Progenitor cell of endocrine pancreas (in vitro differentiated cells): ENCODE results near the gene CSNK2A3. TPM values are rescaled to one million over a fixed set of nuclear protein-coding genes. Genes with fewer than 3 reads are reported as not detected.
A peak's percentile ranks its signal among the peaks of the same experiment; 100 is the strongest.

Experiments used
- DNase-seq: peaks from one replicate; pipeline ENCODE4 v3.0.0; 2021; ENCODE audit warnings: low spot score; ENCODE audit not compliant: unreplicated experiment
- H3K27ac Mint-ChIP-seq: 2 replicates; pipeline ENCODE4 v1.8.0; 2021; ENCODE audit warnings: mild to moderate bottlenecking, moderate library complexity, mixed read lengths
- H3K27me3 Mint-ChIP-seq: 2 replicates; pipeline ENCODE4 v1.8.0; 2021; ENCODE audit warnings: mixed read lengths
- H3K36me3 Mint-ChIP-seq: 2 replicates; pipeline ENCODE4 v1.8.0; 2022; ENCODE audit warnings: mixed read lengths; ENCODE audit not compliant: insufficient read depth
- H3K4me1 Mint-ChIP-seq: 2 replicates; pipeline ENCODE4 v1.8.0; 2021; ENCODE audit warnings: low read depth, mixed read lengths
- H3K4me3 Mint-ChIP-seq: 2 replicates; pipeline ENCODE4 v1.8.0; 2021; ENCODE audit warnings: low read depth, mild to moderate bottlenecking, moderate library complexity, mixed read lengths
- H3K9me3 Mint-ChIP-seq: 2 replicates; pipeline ENCODE4 v1.8.0; 2021; ENCODE audit warnings: low read depth, mixed read lengths
- total RNA-seq: library from RNA; stranded (reverse); gene quantifications from 2 replicates; pipeline ENCODE4 v1.2.1, GENCODE V29; 2021
- TF ChIP-seq, protein P1 (sequence below): fragments of 200-600 bp; sonication (generic); IDR thresholded peaks from one replicate; pipeline ENCODE4 v1.5.0; 2021; ENCODE audit warnings: antibody characterized with exemption, mild to moderate bottlenecking; ENCODE audit not compliant: unreplicated experiment

CSNK2A3 gene
- total RNA-seq, 1 donor from 2014 or later, result 1.3 TPM

- H3K36me3 Mint-ChIP-seq, result no peaks in the 10 kb centered on the region
- DNase-seq, result no peak
- no peak overlapping the region for H3K4me3 Mint-ChIP-seq
- H3K27ac Mint-ChIP-seq, result peak overlapping the region; percentile 68
- H3K4me1 Mint-ChIP-seq, result peaks cover 5% of the 10 kb centered on the region
- H3K27me3 Mint-ChIP-seq, result peaks cover 3% of the 10 kb centered on the region
- TF ChIP-seq, protein P1, sequence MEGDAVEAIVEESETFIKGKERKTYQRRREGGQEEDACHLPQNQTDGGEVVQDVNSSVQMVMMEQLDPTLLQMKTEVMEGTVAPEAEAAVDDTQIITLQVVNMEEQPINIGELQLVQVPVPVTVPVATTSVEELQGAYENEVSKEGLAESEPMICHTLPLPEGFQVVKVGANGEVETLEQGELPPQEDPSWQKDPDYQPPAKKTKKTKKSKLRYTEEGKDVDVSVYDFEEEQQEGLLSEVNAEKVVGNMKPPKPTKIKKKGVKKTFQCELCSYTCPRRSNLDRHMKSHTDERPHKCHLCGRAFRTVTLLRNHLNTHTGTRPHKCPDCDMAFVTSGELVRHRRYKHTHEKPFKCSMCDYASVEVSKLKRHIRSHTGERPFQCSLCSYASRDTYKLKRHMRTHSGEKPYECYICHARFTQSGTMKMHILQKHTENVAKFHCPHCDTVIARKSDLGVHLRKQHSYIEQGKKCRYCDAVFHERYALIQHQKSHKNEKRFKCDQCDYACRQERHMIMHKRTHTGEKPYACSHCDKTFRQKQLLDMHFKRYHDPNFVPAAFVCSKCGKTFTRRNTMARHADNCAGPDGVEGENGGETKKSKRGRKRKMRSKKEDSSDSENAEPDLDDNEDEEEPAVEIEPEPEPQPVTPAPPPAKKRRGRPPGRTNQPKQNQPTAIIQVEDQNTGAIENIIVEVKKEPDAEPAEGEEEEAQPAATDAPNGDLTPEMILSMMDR, result no peak
- H3K9me3 Mint-ChIP-seq, result no peaks in the 10 kb centered on the region
Observed at GRCh38 chr11:11347592-11347991, 5.5 kb downstream of the CSNK2A3 start.

DNA sequence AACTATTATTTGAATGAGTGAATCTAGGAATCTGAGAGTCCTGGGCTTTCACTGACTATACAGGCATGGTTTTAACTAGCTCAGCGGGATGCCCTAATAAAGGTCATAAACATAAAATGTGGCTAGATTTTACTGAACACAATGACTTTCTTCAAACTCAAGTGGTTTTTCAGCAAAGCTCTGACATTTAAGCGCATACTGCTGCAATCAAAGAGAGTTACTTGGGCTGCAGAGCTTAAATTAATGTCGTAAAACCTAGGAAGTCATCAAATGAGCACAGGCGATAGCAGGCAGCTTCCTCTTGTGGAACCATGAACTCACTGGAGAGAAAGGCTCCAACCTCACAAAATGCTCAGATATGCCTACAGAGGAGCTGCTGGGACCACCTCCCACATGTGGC, 6.7 kb downstream of the CSNK2A3 start:
- Mint-ChIP-seq H3K27ac (no peak overlapping the region), H3K4me3 (no peak overlapping the region), H3K27me3 (peaks cover 3% of the 10 kb centered on the region), H3K9me3 (no peaks in the 10 kb centered on the region), H3K4me1 (peaks cover 5% of the 10 kb centered on the region), H3K36me3 (no peaks in the 10 kb centered on the region)
- DNase-seq, result no peak
- TF ChIP-seq, protein P1, result no peak

DNA sequence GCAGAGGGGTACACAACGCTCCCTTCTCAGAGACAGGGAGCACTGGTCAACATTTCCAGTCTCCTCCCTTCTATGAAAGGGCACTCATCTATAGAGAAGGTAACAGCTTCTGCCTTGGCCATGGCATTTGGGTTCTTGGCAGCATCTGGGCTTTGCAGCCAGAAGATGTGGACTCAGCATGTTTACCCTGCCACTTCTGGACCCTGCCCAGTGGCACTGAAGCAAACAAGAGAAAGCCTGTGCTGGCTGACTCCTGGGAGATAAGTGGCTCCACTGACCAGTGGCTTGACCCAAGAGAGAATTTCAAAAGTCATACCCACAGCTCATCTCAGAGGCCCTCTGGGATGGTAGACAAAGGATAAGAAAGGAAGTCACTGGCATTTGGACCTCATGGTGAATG, 8.0 kb downstream of the CSNK2A3 start:
- TF ChIP-seq, protein P1, result no peak
- H3K27ac Mint-ChIP-seq, result no peak overlapping the region
- H3K4me1 Mint-ChIP-seq, result peaks cover 3% of the 10 kb centered on the region
- H3K4me3 Mint-ChIP-seq, result no peak overlapping the region
- H3K9me3 Mint-ChIP-seq, result no peaks in the 10 kb centered on the region
- H3K27me3 Mint-ChIP-seq, result peaks cover 3% of the 10 kb centered on the region
- no peaks in the 10 kb centered on the region for H3K36me3 Mint-ChIP-seq
- no peak for DNase-seq

- H3K27me3 Mint-ChIP-seq, result peaks cover 5% of the 10 kb centered on the region
- H3K4me3 Mint-ChIP-seq, result no peak overlapping the region
- no peak overlapping the region for H3K27ac Mint-ChIP-seq
- DNase-seq, result no peak
- peaks cover 3% of the 10 kb centered on the region for H3K4me1 Mint-ChIP-seq
- H3K9me3 Mint-ChIP-seq, result no peaks in the 10 kb centered on the region
- no peaks in the 10 kb centered on the region for H3K36me3 Mint-ChIP-seq
- TF ChIP-seq, protein P1, result no peak
Observed at GRCh38 chr11:11344045-11344444, 9.0 kb downstream of the CSNK2A3 start.

GRCh38 chr11:11338304-11338703, 14.7 kb downstream of the CSNK2A3 start:
- Mint-ChIP-seq H3K9me3 (no peaks in the 10 kb centered on the region), H3K27me3 (peaks cover 5% of the 10 kb centered on the region), H3K27ac (no peak overlapping the region), H3K36me3 (no peaks in the 10 kb centered on the region), H3K4me1 (no peaks in the 10 kb centered on the region), H3K4me3 (no peak overlapping the region)
- no peak for DNase-seq
- TF ChIP-seq, protein P1, result no peak
